Dedifferentiated amniotic fluid mesenchymal stem cell (primary cell): Measurements from ENCODE around the gene GMNN.
"Not testable (repeated sequence)": the region's sequence is repeated elsewhere in the genome, so short reads cannot be mapped to it uniquely, and the experiment has no call there.

Experiments used
- DNase-seq: peaks from one replicate; pipeline ENCODE4 v3.0.0-alpha.2; 2016; ENCODE audit errors: extremely low spot score

The GMNN gene

GRCh38 chr6:24761193-24761835 lies 13.4 kb upstream of the GMNN start:
- DNase-seq: no peak

DNA sequence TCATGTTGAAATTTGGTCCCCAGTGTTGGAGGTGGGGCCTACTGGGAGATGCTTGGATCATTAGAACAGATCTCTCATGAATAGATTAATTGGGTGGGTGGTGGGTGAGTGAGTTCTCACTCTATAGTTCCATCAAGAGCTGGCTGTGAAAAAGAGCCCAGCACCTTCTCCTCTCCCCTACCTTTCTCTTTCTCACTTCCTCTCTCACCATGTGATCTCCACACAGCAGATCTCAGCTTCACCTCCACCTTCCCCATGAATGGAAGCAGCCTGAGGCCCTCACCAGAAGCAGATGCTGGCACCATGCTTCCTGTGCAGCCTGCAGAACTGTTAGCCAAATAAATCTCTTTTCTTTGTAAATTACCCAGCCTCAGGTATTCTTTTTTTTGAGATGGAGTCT lies 12.9 kb upstream of the GMNN start:
- DNase-seq: no peak

DNA sequence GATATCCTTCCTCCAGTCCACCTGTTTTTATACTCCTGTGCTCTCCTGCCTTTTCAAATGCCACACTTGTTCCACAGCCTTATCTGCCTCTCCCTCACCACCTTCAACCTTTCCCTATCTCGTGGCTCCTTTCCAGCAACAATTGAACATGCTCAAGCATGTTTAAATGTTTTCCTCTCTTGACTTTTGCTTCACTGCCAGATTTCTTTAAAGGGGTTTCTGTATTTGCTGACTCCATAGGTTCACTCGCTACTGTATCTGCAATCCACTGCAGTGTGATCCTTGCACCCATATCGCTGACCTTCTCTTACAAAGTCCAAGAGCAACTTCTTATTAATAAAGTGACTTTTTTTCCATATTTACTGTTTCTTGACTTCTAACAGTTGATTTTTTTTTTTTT lies 11.2 kb upstream of the GMNN start:
- DNase-seq: no peak

DNA sequence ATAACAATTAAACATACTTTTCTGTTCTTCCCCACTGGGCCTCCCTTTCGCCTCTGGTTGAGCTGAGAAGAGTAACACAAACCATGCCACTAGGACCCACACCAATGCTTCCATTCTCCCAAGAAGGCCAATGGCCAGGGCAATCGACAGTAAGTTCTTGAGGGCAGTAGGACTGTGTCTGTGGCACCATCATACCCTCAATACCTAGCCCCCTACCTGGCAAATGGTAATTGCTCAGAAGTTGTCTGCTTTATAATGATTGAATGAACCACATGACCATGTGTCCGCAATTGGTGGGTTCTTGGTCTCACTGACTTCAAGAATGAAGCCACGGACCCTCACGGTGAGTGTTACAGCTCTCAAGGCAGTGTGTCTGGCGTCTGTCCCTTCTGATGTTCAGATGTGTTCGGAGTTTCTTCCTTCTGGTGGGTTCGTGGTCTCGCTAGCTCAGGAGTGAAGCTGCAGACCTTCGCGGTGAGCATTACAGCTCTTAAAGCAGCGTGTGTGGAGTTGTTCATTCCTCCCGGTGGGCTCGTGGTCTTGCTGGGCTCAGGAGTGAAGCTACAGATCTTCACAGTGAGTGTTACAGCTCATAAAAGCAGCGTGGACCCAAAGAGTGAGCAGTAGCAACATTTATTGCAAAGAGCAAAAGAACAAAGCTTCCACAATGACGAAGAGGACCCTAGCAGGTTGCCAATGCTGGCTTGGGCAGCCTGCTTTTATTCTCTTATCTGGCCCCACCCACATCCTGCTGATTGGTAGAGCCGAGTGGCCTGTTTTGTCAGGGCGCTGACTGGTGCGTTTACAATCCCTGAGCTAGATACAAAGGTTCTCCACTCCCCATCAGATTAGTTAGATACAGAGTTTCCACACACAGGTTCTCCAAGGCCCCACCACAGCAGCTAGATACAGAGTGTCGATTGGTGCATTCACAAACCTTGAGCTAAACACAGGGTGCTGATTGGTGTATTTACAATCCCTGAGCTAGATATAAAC lies 9.6 kb upstream of the GMNN start:
- DNase-seq: not testable (repeated sequence)

GRCh38 chr6:24765968-24766367 lies 8.8 kb upstream of the GMNN start:
- not testable (repeated sequence) for DNase-seq

GRCh38 chr6:24766680-24767462 lies 7.9 kb upstream of the GMNN start:
- DNase-seq: peak; percentile 49

- DNase-seq: no peak
These were observed 6.4 kb upstream of the GMNN start for GRCh38 chr6:24768361-24768760.

- DNase-seq: peak; percentile 21
These were observed 852 bp downstream of the GMNN start for GRCh38 chr6:24775520-24776058.

DNA sequence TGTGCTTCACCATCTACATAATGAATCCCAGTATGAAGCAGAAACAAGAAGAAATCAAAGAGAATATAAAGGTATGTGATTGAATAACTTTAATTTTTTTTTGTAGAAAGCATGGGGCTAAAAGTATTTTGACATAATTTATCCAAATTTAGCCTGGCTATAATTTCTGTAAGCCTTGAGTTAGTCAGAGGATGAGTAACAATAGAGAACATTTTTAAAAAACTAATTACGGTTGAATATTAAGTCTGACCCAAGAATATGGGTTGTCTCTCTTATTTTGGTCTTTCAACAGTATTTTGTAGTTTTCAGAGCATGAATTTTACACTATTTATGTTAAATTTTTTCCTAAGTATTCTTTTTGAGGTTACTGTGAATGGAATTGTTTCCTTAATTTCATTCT lies 2.5 kb downstream of the GMNN start:
- no peak for DNase-seq

DNA sequence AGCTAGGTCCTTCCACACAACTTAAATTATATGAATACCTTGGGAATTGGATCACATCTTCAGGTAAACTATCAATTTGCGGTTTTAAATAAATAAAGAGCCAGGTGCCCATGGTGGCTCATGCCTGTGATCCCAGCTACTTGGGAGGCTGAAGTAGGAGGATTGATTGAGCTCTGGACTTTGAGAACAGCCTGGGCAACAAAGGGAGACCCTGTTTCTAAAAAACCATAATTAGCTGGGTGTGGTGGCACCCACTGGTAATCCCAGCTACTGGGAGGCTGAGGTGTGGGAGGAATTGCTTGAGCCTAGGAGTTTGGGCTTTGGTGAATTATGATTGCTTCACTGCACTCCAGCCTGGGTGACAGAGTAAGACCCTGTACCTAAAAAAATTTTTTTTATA lies 3.4 kb downstream of the GMNN start:
- no peak for DNase-seq

DNA sequence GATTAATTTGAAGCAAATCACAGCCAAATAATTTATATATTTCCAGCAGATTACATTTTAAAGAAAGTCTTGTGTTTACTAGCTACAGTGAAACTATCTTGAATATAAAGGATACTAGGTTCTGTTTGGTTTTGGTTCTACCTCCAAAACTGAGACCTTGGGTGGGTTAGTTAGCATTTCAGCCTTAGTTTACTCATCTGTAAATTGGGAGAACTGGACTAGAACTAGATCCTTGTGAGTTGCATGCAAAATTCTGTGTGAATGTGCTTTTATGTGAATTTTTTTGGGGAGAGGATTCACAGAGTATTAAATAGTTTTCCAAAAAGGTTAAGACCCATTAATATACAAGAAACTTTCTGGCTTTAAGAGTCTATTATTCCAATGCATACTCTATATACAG lies 4.1 kb downstream of the GMNN start:
- no peak for DNase-seq

- no peak for DNase-seq
These were observed 4.8 kb downstream of the GMNN start for GRCh38 chr6:24779416-24780016.

DNA sequence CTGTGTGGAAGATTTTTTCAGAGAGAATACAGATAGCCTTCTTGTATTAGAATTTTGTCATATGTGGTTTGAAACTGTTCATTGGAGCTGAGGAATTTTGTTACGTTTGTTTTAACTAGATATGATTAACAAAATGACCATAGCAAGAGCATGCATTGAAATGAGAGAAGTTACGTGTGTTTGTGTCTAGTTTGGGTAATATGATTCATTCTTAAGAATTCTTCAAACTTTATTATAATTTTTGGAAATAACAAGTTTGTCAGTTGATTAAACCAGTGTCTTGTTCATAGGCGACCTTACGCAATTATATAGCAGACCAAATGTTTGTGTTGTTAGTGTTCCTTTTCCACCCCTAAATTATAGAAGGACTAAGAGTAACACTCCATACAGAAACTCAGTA lies 5.5 kb downstream of the GMNN start:
- DNase-seq: no peak

DNA sequence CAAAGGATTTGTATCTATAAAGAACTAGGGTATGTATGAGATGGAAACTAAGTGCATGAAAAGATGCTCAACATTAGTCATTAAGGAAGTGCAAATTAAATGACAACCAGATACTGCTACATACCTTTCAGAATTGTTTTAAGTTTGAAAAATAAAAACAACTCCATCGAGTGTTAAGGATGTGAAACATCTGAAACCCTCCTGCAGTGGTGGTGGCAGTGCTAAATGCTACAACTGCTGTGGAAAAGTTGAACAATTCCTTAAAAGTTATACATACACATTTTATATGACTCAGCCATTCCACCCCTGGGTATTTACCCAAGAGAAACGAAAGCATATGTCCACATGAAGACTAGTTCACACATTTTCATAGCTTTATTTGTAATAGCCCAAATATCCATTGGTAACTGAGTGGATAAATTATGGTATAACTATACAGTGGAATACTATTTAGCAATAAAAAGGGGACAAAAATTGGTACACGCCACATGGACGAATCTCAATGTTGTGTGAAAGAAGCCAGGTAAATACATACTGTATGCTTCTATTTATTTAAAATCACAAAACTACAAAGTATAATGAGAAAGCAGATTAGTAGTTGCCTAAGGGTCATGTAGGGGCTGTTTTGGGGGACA lies 13.4 kb downstream of the GMNN start:
- DNase-seq: no peak

- DNase-seq: no peak
These were observed 20.4 kb downstream of the GMNN start for GRCh38 chr6:24795106-24795505.

- no peak for DNase-seq
These were observed 22.0 kb downstream of the GMNN start for GRCh38 chr6:24796616-24797290.

DNA sequence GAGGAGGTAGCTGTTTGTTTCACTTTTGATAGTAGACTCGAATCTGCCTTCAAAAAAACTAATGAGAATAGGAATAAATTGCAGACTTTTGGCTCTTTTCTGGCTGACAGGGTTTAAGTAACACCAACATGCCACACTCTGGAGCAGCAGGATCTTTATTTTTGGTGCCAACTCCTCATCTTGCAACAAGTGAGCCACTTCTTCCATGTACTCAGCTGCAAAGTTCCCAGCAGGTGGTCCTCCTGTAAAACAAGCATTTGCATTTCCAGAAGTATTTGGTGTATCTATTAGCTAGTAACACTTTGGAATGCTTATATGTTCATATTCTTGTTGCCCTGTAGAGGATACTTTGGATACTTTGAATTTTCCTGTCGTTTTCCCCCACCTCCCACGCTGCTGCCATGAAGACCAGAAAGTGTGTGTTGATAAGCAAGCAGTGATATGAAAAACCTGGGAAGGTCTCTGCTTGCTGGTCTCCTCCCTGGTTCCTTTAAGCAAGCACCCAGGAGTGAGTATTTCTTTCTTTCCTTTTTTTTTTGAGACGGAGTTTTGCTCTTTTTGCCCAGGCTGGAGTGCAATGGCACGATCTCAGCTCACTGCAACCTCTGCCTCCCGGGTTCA lies 23.0 kb downstream of the GMNN start:
- no peak for DNase-seq

GRCh38 chr6:24798740-24799540 lies 24.2 kb downstream of the GMNN start, which contains the start of gene ARMH2:
TSS of gene ARMH2 (minus strand) at chr6:24798917. CDS start at chr6:24798857, 60 bp downstream.
- no peak for DNase-seq

DNA sequence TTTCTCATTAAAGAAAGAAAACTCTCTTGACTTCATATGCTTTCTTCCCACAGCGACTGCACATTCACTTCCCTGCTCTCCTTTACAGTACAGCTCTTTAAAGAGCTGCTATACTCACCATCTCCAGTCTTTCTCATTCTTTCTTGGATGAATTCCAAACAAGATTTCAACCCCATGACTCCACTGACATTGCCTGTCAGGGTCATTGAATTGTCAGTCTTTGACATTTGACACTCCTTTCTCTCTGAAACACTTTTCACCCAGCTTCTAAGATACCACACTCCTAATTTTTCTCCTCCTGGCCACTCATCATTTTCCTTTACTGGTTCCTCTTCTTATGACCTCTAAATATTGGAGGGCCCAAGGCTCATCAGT lies 24.8 kb downstream of the GMNN start:
- DNase-seq: no peak
